Peyer's patch (tissue), 4 donors: ENCODE measurements around the gene SMG7.

ENCODE experiments used
- CTCF ChIP-seq, 6 experiments: fragments of 450-650 bp in 4 of 6; fragments of 200-600 bp in 2 of 6; sonication (generic) in 1 of 6; IDR thresholded peaks; one replicate each; pipeline ENCODE4 v1.5.1; 2017 to 2019; ENCODE audit warnings: antibody characterized with exemption in 6 of 6, mild to moderate bottlenecking in 3 of 6, moderate library complexity in 1 of 6
- POLR2A ChIP-seq, 2 donors: fragments of 450-650 bp; IDR thresholded peaks; one replicate each; pipeline ENCODE4 v1.5.1; 2017; ENCODE audit warnings: antibody characterized with exemption in 2 of 2, mild to moderate bottlenecking in 2 of 2, moderate library complexity in 2 of 2

- TF ChIP-seq CTCF (IDR thresholded peaks at IDR 0.05) (no peak), POLR2A (IDR thresholded peaks at IDR 0.05) (no peak)
These were observed 36.4 kb downstream of the SMG7 start for GRCh38 chr1:183508694-183509093.
